ENCODE results near the gene PRM2.

The PRM2 gene

DNA sequence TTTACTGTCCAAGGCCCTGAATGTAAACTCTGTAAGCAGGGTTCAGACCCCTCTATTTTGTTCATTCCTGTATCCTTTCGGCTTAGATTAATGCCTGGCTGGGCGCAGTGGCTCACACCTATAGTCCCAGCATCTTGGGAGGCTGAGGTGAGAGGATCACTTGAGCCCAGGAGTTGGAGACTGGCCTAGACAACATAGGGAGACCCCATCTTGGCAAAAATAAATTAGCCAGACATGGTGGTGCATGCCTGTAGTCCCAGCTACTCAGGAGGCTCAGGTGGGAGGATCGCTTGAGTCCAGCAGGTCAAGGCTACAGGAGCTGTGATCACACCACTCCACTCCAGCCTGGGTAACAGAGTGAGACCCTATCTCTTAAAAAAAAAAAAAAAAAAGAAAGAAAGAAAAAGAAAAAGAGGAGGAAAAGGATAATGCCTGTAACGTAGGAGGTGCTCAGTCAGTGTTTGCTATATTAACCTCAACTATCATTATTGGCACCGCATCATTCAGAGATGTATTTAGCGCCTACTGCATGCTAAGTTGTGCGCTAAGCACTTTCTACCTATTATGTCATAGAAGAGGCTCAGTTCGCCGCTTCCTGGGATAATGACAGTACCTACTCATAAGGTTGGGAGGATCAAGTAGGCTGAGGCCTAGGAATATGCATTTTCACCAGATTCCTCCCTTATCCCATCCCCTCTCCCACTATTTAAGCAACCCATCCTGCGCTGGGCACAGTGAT is 25.3 kb downstream of the PRM2 start:
- DNase-seq (ENCODE audit: insufficient read length, low spot score) (no peak), FAIRE-seq (no peak)

DNA sequence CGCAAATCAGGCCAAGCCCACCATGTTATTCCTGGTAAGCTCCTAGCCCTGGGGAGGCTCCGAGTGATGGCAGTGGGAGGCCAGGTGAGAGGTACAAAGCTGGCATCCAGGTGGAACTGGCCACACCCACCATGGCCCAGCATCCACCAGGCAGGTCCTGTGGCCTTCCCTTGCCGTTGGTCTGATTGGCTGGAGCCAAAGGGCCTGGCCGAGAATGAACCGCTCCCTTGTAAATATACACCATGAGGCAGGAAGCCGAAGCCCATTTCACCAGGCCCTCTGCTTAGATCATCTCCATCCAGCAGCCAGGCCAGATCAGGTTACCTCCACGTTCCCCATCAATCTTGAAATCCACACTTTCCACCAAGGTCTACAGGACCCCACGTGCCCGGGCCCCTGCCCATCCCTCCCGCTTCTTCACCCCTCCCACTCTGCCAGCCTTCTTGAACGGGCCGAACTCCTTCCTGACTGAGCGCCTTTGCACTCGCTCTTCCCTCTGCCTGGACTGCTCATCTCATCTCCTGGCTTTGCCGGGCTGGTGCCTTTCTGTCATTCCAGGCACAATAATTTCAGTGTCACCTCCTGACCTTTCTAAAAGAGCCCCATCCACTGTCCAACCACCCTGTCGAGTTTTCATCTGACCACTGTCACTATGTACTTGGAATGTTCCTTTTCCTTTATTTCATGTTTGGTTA is 26.0 kb downstream of the PRM2 start:
- FAIRE-seq (no peak), DNase-seq (ENCODE audit: insufficient read length, low spot score) (no peak)

DNA sequence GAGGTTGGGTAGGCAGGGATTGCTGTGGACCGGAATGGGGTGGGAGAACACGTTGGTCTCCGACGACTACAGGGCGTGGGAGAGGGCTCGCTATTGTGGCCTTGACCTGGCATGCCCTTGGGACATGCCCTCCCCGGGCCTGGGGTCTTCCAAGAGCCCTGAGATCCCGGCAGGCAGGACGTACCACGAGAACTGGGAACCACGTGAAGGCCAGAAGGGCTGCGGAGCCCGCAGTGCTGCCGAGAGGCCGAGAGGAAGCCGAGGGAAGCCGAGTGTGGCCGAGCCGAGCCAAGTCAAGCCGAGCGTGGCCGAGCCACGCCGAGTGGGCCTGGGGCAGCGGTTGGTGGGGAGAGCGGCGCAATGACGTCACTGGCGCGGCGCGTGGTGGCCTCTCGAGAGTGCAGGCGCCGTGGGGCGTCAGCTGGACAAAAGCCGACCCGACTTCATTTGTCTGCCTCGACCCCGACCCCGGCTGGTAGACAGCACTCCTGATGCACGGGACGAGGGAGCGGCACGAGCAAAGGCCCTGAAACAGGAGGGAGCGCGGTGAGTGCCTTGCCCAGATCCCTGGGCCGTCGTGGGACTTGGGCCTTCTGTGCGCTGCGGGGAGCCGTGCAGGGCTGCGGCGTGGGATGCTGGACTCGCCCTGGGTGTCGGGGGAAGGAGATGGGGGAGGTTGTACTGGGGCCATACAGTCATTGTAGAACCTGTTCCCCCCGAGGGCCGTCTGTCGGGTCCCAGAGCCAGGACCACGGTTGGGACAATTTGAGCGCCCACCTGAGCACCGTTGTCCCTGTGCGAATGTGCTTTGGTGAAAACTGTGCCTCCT is 26.8 kb downstream of the PRM2 start:
- FAIRE-seq: no peak
- no peak for DNase-seq (ENCODE audit: insufficient read length, low spot score)

DNA sequence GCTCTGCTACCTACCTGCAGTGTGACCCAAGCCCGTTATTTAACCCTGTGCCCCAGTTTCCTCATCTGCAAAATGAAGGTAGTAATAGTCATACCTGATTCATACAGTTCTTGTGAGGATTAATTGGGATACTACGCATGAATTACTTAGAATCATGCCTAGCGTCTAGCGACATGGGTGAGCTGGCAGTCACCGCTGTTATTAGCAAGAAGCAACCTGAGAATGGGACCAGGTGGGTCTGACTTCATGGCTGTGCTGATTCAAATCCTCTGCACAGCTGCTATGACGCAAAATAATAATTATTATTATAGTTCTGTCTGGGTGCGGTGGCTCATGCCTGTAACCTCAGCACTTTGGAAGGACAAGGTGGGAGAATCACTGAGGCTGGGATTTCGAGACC is 28.1 kb downstream of the PRM2 start:
- no peak for FAIRE-seq
- DNase-seq (ENCODE audit: insufficient read length, low spot score): no peak

DNA sequence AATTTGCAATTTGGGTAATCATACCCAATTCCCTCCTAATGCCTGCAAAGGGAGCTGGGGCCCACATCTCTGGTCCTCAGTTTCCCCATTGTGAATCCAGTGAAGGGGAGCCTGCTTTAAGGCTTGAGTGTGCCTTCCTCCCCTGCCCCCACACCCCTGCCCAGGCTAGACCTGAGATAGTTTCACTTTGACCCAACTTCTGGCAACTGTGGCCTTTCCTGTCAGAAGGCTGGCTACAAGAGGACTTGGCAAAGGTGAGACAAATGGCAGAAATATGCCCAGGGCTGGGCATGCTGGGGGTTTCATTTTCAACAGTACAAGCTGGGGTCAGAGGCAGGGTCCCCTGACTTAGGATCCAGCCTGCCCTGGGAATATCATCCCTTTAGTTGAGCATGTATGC is 30.3 kb downstream of the PRM2 start:
- FAIRE-seq (no peak), DNase-seq (ENCODE audit: insufficient read length, low spot score) (no peak)

DNA sequence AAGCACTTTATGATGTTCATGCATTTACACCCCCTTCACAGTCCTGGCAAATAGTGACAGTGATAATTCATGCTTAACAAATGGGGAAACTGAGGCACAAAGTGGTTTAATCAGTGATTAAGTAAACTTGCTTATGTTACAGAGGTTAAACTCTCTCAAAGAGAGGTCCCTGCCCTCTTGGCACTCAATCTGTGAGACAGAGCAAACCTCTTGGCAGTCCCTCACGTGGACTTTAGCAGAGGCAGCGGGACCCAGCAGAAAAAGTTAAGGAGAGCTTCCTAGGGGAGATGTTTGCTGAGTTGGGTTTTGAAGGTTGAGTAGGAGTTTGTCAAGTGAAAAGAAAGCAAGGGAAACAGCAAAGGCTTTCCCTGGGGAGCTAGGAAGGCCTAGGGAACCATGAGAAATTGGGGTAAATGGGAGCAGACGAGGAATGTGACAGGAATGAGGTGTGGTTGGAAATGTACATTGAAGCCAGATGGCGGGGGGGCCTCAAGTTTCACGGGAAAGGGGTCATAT is 31.0 kb downstream of the PRM2 start:
- DNase-seq (ENCODE audit: insufficient read length, low spot score): no peak
- no peak for FAIRE-seq

DNA sequence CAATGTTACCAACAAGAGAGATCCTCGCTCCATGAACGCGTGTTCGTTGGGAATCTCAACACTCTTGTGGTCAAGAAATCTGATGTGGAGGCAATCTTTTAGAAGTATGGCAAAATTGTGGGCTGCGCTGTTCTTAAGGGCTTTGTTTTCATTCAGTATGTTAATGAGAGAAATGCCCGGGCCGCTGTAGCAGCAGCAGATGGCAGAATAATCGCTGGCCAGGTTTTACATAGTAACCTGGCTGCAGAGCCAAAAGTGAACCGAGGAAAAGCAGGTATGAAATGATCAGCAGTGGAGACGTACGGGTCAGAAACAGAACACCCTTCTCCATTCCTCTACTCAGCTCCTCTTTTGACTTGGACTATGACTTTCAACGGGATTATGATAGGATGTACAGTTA is 33.6 kb downstream of the PRM2 start:
- DNase-seq (ENCODE audit: insufficient read length, low spot score) (no peak), FAIRE-seq (no peak)

DNA sequence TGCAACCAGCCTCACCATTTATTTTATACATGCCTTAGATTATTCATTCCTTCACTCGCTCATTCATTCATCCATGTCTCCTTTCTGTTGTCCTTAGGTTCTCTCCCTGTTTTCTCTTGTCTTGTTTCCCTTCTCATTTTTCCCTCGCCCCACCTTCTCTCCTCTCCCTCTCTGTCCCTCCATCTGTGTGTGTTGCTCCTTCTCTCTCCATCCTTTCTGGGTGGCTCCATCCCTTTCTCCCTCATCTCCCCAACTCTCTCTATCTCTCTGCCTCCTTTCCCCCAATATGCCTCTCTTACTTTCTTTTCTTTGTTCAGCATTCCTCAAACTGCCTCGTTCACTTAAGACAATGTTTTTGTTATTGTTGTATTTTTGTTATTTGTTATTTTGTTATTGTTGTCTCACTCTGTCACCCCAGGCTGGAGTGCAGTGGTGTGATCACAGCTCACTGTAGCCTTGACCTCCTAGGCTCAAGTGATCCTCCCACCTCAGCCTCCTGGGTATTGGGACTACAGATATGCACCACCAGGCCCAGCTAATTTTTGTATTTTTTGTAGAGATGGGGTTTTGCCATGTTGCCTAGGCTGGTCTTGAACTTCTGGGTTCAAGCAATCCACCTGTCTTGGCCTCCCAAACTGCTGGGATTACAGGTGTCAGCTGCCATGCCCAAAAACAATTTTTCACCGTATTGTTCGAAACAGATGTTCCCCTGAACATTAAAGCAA is 34.6 kb downstream of the PRM2 start:
- DNase-seq (ENCODE audit: insufficient read length, low spot score) (no peak), FAIRE-seq (no peak)

DNA sequence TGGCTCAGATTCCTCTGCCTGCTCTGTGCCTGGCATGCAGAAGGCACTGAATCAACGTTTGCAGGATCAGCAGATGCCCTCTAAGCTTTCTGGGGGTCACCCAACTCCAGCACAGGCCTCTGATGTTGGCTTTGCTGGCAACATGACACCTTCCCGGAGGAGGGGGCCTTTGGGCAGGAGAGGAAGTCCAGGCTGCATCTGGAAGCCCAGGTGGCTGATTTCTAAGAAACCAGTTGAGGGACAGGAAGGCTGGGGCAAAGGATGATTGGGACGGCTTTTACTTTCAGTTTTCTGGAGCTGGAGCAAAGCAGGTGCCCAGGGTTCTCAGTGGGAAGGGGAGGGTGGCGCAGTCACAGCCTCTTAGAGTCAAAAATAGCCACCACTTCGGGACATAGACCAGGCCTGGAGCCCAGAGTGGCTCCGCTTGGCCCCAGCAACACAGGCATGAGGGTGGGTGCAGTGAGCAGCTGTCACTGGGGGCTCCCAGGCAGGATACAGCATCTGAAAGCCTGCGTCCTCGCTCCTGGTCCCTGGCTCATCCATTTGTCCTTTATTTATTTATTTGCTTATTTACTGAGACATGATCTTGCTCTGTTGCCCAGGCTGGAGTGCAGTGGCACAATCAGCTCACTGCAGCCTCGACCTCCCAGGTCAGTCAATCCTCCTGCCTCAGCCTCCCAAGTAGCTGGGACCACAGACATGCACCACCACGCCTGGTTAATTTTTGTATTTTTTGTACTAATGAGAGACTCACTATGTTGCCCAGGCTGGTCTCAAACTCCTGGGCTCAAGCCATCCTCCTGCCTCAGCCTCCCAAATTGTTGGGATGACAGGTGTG is 35.4 kb downstream of the PRM2 start:
- DNase-seq (ENCODE audit: insufficient read length, low spot score) (no peak), FAIRE-seq (no peak)

DNA sequence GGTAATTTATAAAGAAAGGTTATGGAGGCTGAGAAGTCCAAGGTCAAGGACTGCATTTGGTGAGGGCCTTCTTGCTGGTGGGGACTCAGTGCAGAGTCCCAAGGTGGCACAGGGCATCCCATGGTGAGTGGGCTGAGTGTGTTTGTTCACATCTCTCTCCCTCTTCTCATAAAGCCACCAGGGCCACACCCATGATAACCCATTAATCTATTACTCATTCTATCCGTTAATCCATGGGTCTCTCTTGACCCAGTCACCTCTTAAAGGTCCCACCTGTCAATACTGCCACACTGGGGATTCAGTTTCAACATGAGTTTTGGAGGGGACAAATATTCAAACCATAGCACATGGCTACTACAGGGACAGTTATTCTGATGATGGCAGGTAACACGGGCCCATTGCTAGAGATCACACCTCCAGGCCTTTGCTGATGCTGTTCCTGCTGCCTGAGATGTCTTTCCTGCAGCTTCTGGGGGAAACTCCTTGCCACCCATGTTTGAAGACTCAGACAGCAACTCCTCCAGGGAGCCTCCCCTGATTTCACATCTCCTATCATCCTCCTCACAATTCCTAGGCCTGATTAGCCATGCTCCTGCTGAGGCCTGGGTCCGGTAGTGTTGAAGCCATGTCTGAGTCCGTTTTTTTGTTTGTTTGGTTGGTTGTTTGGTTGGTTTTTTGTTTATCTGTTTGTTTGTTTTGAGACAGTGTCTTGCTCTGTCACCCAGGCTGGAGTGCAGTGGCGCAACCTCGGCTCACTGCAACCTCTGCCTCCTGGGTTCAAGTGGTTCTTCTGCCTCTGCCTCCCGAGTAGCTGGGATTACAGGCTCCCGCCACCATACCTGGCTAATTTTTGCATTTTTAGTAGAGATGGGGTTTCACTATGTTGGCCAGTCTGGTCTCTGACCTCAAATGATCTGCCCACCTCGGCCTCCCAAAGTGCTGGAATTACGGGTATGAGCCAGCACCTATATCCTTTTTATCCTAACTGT is 36.3 kb downstream of the PRM2 start:
- FAIRE-seq: no peak
- DNase-seq (ENCODE audit: insufficient read length, low spot score): no peak

DNA sequence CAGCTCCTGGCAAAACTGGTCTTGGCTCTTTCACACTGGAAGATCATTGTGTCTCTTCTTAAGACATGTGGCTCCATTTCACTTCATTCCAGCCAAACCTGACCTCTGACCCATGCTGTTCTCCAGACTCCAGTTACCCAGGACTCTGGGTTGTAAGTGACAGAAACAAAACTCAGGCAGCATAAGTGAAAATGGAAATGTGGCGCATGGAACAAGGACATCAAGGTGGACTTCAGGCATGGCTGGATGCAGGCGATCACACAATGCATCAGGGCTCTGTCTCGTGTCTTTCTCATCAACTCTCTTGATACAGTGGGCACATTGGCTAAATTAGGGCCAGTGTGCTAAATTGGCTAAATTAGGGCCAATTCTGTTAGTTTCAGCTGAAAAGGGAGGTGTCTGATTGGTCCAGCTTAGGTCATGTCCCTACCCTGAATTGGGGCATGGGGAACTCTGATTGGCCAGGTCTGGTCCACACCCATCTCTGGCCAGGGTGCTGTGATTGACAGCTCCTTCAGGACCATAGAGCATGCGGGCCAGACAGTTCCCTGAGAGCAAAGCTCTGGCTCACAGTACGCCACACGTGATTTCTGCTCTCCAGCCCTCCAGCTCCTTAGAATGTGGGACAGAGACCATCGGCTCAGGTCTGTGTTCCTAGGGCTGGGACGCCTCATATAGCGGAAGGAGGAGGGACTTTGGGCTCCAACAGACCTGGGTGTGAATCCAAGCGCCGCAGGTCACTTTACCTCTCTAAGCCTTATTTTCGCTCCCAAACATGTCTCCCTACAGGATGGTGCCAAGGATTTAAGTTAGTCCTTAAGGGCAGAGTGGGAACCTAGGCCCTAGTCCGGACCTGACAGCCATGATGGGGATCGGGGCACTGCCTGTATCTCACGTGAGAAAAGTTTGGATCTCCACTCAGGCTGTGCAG is 37.7 kb downstream of the PRM2 start:
- DNase-seq (ENCODE audit: insufficient read length, low spot score) (no peak), FAIRE-seq (no peak)

DNA sequence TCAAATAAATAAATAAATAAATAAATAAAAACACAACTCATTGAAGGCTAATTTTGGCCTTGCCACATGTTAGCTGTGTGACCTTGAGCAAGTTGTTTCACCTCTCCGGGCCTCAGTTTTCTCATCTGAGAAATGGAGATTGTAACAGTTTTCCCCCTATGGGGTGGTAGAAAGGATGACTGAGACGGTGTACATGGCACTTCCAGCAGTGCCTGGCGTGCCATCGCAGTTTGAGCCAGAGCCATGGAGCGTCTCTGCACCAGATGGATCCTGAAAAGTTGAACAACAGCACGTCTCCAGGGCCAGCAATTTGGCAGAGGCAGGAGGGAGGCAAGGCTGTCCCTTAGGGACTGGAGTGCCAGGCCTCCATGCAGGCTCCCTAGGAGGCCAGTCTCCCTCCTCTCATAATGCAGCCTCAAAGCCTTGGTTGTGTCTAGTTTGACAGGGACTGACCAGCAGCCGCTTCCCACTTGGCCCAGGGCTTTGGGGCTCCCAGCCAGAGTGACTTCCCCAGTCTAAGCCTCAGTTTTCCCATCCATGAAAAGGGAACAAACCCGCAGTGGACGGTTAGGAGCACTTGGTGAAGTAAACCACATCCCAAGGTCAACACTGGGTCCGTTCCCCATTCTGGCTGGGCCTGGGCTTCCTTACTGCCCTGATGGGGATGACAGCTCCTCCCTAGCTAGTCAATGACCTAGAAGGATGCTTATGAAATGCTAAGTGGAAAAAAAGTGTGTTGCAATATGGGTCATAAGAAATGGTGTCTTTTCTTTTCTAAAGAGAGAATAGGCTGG is 39.6 kb downstream of the PRM2 start:
- DNase-seq (ENCODE audit: insufficient read length, low spot score): no peak
- FAIRE-seq: no peak

DNA sequence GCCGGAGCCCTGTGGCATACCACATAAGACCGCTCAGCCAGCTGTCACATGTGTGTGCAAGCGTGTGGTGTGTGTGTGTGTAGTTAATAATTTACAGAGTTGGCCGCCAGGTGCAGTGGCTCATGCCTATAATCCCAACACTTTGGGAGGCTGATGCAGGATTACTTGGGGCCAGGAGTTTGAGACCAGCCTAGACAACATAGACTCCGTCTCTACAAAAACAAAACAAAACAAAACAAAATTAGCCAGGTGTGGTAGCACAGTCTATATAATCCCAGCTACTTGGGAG is 40.6 kb downstream of the PRM2 start:
- DNase-seq (ENCODE audit: insufficient read length, low spot score): no peak
- FAIRE-seq: peak; percentile 28

DNA sequence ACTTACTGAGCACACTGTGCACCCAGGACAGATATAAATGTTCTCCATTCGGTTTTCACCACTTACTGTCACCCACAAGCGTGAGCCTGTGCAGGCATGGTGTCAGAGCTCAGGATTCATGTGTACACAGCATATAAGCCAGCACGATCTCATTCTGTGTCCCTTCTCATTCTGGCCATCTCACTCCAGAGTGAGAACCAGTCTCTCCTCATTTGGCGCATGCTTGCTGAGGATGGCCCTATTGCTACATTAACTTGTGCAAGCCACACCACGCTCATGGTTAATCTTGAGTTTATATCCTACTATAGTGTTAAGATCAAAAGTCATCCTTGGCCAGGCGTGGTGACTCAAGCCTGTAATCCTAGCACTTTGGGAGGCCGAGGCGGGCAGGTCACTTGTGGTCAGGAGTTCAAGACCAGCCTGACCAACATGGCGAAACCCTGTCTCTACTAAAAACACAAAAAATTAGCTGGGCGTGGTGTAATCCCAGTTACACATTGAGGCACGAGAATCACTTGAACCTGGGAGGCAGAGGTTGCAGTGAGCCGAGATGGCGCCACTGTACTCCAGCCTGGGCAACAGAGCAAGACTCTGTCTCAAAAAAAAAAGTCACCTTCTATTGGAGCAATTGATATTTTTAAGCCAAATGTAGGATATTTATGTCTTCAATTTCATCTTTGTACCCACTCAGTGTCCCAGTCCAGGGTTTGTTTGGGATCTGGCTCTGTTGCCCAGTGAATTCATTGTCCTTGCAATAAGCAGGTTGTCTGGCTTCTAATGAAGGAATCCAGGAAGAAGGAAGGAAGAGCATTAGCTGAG is 41.2 kb downstream of the PRM2 start:
- no peak for FAIRE-seq

DNA sequence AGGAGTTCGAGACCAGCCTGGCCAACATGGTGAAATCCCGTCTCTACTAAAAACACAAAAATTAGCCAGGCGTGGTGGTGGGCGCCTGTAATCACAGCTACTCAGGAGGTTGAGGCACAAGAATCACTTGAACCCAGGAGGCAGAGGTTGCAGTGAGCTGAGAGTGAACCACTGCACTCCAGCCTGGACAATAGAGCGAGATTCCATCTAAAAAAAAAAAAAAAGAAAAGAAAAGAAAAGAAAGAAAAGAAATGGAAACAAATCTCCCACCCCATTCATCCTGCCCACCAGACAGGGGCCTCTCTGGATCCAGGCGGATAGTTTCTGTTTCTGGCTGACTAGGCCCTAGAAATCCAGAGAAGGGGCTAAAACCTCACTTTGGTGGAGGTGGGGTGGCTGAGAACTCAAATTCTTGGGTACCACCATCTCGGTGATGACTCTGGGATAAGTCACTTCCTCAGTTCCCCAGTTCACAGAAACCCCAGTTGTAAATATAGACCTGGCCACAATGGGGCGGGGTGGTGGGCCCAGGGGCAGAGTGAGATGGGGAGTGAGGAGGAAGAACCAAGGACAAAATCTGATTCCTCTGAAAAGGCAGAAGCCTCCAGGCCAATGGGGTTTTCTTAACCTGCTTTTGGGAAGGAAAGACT is 42.4 kb downstream of the PRM2 start:
- peak; percentile 82 for FAIRE-seq
- no peak for DNase-seq (ENCODE audit: insufficient read length, low spot score)

More for the DNA sequence above, 41.2 kb downstream of the PRM2 start:
- no peak for DNase-seq (ENCODE audit: insufficient read length, low spot score)

Data from GM19239 (cell line).